ENCODE results near the gene IER3. TPM values are rescaled to one million over a fixed set of nuclear protein-coding genes. Genes with fewer than 3 reads are reported as not detected.

Gene IER3
- total and polyA plus RNA-seq, 9 of the 15 experiments (the other 6 are each of a cell fraction or from before 2014, with no cell fraction given), result 1.5 to 30.0 (median 11.5) TPM

DNA sequence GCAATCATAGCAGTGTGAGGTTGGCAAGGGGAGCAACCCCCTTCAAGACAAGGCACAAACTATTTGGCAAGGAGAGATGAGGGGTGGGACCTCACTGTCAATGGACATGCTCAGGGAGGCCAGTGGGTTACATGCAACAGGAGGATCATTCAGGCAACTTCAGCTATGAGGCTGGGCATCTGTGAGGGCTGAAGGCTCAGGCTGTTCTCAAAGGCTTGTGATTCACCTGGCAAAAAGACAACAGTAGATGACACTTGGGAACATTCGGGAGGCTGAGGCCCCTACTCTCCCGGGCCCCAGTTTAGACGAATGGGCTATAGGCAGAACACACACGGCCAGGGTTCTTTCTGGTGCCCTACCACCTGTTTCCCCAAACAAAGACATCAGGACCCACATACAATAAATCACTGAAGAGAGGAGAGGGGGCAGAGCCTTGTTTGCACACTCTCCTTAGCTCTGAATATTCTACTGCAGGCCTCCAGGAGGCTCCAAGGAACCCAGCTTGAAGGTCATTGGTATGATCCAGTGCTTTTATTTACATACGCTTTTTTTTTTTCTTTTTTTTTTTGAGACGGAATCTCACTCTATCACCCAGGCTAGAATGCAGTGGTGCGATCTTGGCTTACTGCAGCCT is 16.3 kb downstream of the IER3 start (continued):
- TF ChIP-seq STAT5B (CRISPR knock-in tag; IDR thresholded peaks at IDR 0.05) (no peak), ESRRB (CRISPR knock-in tag; IDR thresholded peaks at IDR 0.05; ENCODE audit: borderline replicate concordance) (no peak), ZNF445 (CRISPR knock-in tag; IDR thresholded peaks at IDR 0.05; ENCODE audit: low read depth) (no peak), ARNT (IDR thresholded peaks at IDR 0.05) (no peak), CBX1 (IDR thresholded peaks at IDR 0.05; ENCODE audit: low read depth) (no peak), ZNF134 (CRISPR knock-in tag; conservative IDR thresholded peaks at IDR 0.05) (no peak), PHB2 (IDR thresholded peaks at IDR 0.05; ENCODE audit: low read depth) (no peak), EZH2 (IDR thresholded peaks at IDR 0.05; ENCODE audit: borderline replicate concordance, low read depth, low read length) (no peak), MBD2 (IDR thresholded peaks at IDR 0.05; ENCODE audit: borderline replicate concordance, low read depth) (no peak), ZNF384 (IDR thresholded peaks at IDR 0.05; ENCODE audit: low read depth, low read length) (peak; percentile 70), ZSCAN32 (CRISPR knock-in tag; IDR thresholded peaks at IDR 0.05) (no peak)
- TF ChIP-seq, protein P1, sequence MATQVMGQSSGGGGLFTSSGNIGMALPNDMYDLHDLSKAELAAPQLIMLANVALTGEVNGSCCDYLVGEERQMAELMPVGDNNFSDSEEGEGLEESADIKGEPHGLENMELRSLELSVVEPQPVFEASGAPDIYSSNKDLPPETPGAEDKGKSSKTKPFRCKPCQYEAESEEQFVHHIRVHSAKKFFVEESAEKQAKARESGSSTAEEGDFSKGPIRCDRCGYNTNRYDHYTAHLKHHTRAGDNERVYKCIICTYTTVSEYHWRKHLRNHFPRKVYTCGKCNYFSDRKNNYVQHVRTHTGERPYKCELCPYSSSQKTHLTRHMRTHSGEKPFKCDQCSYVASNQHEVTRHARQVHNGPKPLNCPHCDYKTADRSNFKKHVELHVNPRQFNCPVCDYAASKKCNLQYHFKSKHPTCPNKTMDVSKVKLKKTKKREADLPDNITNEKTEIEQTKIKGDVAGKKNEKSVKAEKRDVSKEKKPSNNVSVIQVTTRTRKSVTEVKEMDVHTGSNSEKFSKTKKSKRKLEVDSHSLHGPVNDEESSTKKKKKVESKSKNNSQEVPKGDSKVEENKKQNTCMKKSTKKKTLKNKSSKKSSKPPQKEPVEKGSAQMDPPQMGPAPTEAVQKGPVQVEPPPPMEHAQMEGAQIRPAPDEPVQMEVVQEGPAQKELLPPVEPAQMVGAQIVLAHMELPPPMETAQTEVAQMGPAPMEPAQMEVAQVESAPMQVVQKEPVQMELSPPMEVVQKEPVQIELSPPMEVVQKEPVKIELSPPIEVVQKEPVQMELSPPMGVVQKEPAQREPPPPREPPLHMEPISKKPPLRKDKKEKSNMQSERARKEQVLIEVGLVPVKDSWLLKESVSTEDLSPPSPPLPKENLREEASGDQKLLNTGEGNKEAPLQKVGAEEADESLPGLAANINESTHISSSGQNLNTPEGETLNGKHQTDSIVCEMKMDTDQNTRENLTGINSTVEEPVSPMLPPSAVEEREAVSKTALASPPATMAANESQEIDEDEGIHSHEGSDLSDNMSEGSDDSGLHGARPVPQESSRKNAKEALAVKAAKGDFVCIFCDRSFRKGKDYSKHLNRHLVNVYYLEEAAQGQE (IDR thresholded peaks at IDR 0.05; ENCODE audit: borderline replicate concordance), result peak; percentile 15; the same call in 1 of the 2 replicates
- TF ChIP-seq, protein P1 (CRISPR knock-in tag; IDR thresholded peaks at IDR 0.05; ENCODE audit: low read depth), result no peak
- TF ChIP-seq, protein P2, sequence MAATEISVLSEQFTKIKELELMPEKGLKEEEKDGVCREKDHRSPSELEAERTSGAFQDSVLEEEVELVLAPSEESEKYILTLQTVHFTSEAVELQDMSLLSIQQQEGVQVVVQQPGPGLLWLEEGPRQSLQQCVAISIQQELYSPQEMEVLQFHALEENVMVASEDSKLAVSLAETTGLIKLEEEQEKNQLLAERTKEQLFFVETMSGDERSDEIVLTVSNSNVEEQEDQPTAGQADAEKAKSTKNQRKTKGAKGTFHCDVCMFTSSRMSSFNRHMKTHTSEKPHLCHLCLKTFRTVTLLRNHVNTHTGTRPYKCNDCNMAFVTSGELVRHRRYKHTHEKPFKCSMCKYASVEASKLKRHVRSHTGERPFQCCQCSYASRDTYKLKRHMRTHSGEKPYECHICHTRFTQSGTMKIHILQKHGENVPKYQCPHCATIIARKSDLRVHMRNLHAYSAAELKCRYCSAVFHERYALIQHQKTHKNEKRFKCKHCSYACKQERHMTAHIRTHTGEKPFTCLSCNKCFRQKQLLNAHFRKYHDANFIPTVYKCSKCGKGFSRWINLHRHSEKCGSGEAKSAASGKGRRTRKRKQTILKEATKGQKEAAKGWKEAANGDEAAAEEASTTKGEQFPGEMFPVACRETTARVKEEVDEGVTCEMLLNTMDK (IDR thresholded peaks at IDR 0.05; ENCODE audit: borderline replicate concordance, insufficient read depth, low read depth, low read length, poor library complexity, severe bottlenecking), result no peak
- TF ChIP-seq, protein P3, sequence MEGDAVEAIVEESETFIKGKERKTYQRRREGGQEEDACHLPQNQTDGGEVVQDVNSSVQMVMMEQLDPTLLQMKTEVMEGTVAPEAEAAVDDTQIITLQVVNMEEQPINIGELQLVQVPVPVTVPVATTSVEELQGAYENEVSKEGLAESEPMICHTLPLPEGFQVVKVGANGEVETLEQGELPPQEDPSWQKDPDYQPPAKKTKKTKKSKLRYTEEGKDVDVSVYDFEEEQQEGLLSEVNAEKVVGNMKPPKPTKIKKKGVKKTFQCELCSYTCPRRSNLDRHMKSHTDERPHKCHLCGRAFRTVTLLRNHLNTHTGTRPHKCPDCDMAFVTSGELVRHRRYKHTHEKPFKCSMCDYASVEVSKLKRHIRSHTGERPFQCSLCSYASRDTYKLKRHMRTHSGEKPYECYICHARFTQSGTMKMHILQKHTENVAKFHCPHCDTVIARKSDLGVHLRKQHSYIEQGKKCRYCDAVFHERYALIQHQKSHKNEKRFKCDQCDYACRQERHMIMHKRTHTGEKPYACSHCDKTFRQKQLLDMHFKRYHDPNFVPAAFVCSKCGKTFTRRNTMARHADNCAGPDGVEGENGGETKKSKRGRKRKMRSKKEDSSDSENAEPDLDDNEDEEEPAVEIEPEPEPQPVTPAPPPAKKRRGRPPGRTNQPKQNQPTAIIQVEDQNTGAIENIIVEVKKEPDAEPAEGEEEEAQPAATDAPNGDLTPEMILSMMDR (IDR thresholded peaks at IDR 0.05 in 2 of 3, conservative IDR thresholded peaks at IDR 0.05 in 1 of 3; ENCODE audit: insufficient read depth in 2 of 3, low read depth in 1 of 3, low read length in 3 of 3), result peak in 2 of 3 experiments; percentile 25 to 33; a peak in 3 of 6 replicates
